A673 (cell line): ENCODE measurements around the gene RBM15B.

Experiments used
- EZH2 ChIP-seq: fragments of 200-600 bp; sonication (generic); IDR thresholded peaks from 2 replicates; pipeline ENCODE4 v1.6.1; 2017; ENCODE audit warnings: borderline replicate concordance, low read depth, mild to moderate bottlenecking, mixed read lengths, antibody characterized with exemption, low read length; ENCODE audit not compliant: poor library complexity, severe bottlenecking
- TF ChIP-seq, protein P1 (sequence below): fragments of 300-800, 200-600 bp; sonication (generic); conservative IDR thresholded peaks from 2 replicates; pipeline ENCODE4 v1.5.1; 2017; ENCODE audit warnings: low read depth, mild to moderate bottlenecking, antibody characterized with exemption, low read length, moderate library complexity, mixed read lengths

- TF ChIP-seq, protein P1, sequence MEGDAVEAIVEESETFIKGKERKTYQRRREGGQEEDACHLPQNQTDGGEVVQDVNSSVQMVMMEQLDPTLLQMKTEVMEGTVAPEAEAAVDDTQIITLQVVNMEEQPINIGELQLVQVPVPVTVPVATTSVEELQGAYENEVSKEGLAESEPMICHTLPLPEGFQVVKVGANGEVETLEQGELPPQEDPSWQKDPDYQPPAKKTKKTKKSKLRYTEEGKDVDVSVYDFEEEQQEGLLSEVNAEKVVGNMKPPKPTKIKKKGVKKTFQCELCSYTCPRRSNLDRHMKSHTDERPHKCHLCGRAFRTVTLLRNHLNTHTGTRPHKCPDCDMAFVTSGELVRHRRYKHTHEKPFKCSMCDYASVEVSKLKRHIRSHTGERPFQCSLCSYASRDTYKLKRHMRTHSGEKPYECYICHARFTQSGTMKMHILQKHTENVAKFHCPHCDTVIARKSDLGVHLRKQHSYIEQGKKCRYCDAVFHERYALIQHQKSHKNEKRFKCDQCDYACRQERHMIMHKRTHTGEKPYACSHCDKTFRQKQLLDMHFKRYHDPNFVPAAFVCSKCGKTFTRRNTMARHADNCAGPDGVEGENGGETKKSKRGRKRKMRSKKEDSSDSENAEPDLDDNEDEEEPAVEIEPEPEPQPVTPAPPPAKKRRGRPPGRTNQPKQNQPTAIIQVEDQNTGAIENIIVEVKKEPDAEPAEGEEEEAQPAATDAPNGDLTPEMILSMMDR = no peak
- no peak for TF ChIP-seq EZH2
Measured at GRCh38 chr3:51378726-51379125, 12.4 kb upstream of the RBM15B start.
